HG02588 (cell line): ENCODE results near the gene CLDN7.

ENCODE experiments used
- ATAC-seq: cut with Tn5 transposase; IDR thresholded peaks from one replicate; pipeline ENCODE4 v1.9.1; 2021; ENCODE audit warnings: mild to moderate bottlenecking, moderate library complexity; ENCODE audit not compliant: unreplicated experiment

CLDN7 gene

DNA sequence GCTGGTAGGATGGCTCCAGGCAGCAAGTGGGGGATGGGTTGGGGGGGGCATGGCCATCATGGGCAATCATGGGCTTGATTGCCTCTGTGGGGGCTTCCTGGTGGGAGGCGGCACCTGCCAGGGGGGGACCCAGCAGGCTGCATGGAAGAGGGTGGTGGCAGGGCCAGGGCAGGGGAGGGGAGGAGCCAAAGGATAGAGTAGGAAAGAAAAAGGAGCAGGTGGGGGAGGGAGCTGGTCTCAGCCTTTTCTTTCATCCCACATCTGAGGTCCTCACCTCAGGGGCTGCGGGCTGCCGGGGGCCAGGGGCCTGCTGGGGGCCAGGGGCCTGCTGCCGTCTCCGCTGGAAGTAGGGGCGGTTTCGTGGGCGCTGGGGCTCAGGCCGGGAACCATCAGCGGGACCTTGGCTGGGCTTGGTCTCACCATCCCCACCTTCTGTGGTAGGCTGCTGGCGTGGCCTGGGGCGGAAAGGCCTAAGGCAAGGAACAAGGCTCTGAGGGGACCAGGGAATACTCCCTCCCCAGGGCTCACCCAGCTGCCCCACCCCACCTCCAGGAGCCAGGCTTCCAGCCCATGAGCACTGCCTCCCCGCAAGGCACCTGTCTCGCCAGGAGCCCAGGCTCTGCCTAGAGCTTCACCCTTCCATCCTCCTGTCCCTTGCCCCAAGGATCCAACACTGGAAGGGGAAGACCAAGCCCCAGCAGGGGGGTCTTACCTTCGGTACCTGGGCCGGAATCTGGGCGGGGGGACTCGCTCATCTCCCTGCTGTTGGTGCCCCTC is 27.2 kb upstream of the CLDN7 start:
- ATAC-seq: no peak

DNA sequence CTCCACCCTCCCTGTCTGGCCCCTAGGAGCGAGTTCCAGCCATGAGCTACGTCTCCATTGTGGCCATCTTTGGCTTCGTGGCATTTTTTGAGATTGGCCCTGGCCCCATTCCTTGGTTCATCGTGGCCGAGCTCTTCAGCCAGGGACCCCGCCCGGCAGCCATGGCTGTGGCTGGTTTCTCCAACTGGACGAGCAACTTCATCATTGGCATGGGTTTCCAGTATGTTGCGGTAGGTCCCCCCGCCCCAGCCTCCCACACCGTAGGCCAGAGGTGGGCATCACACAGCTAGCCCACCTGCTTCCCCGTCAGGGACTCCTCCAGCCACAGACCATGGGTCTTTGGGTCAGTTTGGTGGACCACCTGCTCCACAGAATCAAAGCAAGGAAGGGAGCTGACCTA is 23.4 kb upstream of the CLDN7 start:
- no peak for ATAC-seq

DNA sequence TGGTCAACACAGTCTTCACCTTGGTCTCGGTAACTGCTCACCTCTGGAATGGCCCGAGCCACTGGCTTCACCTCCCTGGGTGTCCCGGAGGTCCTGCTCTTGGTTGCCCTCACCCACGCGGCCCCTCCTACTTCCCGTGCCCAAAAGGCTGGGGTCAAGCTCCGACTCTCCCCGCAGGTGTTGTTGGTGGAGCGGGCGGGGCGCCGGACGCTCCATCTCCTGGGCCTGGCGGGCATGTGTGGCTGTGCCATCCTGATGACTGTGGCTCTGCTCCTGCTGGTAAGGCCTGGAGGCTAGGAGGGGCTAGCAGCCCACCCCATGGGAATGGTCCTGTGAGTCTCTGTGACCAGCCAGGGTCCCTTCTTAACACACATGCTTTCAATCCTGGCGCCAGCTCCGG is 22.6 kb upstream of the CLDN7 start:
- ATAC-seq: no peak

DNA sequence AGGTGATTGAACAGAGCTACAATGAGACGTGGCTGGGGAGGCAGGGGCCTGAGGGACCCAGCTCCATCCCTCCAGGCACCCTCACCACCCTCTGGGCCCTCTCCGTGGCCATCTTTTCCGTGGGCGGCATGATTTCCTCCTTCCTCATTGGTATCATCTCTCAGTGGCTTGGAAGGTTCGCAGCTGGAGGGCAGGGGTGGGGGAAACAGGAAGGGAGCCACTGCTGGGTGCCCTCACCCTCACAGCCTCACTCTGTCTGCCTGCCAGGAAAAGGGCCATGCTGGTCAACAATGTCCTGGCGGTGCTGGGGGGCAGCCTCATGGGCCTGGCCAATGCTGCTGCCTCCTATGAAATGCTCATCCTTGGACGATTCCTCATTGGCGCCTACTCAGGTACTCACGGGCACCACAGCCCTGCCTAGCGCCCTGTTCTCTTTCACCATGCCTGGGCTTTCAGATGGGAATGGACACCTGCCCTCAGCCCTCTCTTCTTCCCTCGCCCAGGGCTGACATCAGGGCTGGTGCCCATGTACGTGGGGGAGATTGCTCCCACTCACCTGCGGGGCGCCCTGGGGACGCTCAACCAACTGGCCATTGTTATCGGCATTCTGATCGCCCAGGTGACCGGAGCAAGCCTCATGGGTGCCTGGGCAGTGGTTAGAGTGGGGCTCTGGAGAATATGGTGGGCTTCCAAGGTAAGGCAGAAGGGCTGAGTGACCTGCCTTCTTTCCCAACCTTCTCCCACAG is 21.4 kb upstream of the CLDN7 start:
- ATAC-seq: no peak

DNA sequence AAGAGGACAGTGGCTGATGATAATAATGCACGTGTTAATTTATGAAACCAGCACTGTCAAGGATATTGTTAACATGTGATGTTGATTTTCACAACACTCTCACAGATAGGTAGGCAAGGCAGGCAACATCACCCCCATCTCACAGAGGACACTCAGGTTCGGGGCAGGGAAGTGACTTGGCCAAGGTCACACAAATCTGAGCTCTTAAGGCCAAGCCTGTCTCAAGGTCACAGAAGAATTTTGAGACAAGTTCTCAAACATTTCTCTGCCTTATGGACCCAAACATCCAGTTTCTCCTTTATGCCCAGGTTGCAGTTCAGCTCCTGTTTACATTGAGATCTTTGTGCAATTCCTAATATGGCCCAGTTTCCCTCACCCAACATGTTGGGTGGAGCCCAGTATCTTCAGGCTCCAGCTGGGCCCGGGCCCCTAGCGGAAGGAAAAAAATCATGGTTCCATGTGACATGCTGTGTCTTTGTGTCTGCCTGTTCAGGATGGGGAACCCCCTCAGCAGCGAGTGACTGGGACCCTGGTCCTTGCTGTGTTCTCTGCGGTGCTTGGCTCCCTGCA is 20.6 kb upstream of the CLDN7 start:
- no peak for ATAC-seq

DNA sequence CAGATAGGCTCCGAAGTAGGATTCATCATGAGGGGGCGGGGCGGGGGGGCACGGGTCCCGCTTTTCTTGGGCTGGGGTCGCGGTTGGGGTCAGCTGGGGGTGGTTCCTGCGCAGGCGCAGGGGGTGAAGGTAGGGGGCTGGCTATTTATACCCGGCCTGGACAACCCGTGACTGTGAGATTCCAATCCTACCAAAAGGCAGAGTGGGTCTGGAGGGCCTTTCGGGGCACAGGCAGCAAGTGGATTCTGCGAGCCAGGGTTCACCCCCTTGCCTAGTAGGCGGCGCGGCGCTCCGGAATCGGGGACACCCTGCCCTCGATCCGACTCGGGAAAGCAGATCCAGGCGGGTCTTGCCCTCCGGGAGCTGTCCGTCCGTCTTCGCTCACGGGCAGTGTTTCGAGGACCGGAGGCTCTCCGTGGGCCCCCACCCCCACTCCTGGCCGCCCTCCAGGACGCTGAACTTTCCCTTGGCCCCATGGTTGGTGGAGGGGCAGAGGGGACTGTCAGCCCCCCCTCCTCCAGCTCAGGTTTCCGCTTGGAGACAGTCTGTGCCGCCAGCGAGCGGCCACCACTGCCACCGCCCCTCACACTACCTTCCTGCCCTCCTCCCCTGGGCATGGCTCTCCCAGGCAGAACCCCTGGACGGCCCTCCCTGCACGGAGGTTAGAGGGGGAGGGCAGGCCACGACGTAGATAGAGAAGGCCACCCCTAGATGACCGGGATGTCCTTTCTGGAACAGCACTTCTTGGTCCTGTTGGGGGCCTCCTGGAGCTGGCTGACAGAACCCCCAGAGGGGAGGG is 19.9 kb upstream of the CLDN7 start:
- ATAC-seq: no peak

DNA sequence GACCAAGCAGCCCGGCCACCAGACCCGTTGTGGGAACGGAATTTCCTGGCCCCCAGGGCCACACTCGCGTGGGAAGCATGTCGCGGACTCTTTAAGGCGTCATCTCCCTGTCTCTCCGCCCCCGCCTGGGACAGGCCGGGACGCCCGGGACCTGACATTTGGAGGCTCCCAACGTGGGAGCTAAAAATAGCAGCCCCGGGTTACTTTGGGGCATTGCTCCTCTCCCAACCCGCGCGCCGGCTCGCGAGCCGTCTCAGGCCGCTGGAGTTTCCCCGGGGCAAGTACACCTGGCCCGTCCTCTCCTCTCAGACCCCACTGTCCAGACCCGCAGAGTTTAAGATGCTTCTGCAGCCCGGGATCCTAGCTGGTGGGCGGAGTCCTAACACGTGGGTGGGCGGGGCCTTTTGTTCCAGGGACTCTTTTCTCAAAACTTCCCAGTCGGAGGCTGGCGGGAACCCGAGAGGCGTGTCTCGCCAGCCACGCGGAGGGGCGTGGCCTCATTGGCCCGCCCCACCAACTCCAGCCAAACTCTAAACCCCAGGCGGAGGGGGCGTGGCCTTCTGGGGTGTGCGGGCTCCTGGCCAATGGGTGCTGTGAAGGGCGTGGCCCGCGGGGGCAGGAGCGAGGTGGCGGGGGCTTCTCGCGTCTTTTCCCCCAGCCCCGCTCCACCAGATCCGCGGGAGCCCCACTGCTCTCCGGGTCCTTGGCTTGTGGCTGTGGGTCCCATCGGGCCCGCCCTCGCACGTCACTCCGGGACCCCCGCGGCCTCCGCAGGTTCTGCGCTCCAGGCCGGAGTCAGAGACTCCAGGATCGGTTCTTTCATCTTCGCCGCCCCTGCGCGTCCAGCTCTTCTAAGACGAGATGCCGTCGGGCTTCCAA is 19.0 kb upstream of the CLDN7 start, which contains the start of gene SLC2A4:
TSS of gene SLC2A4 (plus strand) at position 645 of the 879 bp plus-strand sequence. CDS start at position 862, 217 bp downstream.
- ATAC-seq: peak; percentile 60

DNA sequence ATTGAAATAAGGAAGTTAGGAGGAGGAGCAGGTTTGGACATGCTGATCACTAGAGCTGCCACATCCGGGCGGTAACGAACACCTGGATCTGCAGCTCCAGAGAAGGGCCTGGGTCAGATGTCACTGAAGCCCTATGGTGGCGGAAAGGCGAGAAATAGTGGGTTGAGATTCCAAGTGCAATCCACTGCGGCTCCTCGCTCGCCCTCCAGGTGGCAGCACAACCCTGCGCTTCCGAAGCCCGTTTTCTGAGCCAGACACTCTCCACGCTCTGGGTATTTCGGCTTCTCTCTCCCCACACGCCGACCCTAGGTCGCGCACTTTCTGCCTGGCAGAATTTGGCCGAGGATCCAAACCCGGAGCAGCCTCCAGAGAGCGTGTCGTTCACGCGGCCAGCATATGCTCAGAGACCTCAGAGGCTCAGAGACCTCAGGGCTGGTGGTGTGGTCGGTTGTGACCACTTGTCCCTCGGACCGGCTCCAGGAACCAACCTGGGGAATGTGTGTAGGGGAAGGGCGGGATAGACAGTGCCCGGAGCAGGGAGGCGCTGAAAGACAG is 18.3 kb upstream of the CLDN7 start:
- peak; percentile 49 for ATAC-seq

DNA sequence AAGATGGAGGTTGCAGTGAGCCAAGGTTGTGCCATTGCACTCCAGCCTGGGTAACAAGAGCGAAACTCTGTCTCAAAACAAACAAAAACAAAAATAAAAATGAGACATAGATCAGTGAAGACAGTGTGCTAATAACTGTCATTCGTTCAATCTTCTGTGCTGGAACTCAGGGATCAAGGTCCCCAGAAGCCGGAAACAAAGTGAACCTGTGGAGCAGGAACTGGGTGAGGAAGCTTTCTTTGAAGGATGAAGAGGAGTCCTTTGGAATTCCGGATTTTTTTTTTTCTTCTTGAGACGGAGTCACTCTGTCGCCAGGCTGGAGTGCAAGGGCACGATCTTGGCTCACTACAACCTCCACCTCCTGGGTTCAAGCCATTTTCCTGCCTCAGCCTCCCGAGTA is 17.2 kb upstream of the CLDN7 start:
- no peak for ATAC-seq

DNA sequence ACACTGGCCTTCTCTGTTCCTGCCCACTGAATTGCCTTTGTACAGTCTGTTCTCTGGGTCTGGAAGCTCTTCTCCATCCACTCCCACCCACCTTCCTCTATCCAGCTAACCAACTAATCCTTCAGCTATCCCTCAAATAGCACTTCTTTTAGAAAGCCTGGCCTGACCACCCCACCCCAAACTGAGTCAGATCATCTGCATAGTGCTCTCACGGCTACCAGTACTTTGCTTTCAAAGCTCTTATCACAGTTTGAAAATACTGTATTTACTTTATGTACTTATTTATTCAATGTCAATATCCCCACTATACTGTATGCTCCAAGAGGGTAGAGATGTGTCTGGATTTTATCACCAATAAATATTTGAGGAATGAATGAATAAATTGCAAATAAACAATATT is 4.5 kb upstream of the CLDN7 start:
- ATAC-seq: no peak

DNA sequence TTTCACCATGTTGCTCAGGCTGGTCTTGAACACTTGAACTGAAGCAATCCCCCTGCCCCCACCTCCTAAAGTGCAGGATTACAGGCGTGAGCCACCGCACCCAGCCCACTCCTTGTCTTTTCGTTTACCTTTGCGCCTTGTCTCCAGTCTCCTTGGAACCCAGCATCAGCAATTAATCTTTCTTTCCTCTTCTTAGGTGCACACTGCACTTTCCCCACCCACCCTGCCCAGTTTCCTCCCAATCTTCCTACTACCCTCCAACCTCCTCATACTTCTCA is 1.5 kb upstream of the CLDN7 start:
- ATAC-seq: no peak

DNA sequence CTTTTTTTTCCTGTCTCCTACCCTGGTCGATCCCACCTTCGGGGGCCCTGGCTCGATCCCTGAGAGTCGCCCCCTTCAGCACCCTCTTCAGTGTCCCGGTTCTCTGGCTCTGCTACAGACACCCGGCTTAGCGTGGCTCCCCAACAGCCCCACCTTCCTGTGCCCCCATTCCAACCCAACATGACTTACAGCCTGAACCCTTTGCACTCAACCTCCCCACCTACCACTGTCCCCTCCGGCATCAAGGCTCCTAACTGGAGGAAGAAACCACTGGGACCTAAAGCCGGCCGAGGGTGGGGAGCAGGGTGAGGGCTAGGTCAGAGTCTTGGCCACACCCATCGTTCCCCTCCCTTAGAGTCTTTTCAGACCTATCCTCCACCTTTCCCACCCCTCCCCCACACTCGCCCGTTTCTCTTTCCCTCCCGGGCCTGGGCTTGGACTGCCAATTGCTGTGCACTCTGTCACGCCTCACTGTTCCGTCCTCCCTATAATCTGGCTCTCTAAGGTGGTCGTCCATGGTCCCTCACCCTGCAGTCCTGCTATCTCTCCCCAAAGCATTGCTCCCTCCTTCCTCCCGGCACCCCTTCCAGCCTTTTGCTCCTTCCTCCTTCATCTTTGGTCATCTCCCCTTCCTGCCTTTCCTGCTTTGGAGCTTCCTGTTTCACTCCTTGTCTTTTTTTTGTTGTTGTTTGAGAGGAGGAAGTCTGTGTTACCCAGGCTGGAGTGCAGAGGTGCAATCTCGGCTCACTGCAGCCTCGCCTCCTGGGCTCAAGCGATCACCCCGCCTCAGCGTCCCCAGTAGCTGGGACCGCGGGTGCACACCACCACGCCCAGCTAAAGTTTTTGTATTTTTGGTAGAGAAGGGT is 890 bp upstream of the CLDN7 start:
- ATAC-seq: no peak

DNA sequence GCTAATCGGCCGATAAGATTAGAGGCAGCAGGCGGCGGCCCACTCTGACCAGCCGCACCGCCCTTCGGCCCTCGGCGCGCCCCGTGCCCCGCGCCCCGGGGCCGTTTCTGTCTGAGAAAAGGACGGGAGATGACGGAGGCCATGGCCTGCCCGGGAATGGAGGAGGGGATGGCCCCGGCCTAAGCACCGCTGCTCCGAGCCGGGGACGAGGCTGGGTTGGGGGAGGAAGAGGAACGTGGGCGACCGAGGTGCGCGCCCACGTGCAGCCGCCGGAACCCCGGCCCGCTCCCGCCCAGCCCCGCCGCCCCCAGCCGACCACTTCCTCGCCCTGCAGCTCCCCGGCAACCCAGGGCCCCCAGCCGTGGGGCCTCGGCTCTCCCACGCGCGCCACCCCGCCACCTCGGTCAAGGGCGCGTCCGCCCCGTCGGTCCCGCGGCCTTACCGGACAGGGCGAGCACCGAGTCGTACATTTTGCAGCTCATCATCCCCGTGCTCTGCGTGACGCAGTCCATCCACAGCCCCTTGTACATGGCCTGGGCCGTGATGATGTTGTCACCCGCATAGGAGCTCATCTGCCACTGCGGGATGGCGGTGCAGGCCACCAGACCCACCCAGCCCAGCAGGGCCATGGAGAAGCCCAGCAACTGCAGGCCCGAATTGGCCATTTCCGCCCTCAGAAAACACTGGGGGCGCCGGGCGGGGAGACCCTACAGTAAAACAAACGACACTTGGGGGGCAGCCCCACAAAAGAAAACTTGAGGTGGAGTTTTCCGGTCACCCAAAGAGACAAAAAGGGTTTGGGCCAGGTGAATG is 693 bp downstream of the CLDN7 start:
- ATAC-seq: no peak

DNA sequence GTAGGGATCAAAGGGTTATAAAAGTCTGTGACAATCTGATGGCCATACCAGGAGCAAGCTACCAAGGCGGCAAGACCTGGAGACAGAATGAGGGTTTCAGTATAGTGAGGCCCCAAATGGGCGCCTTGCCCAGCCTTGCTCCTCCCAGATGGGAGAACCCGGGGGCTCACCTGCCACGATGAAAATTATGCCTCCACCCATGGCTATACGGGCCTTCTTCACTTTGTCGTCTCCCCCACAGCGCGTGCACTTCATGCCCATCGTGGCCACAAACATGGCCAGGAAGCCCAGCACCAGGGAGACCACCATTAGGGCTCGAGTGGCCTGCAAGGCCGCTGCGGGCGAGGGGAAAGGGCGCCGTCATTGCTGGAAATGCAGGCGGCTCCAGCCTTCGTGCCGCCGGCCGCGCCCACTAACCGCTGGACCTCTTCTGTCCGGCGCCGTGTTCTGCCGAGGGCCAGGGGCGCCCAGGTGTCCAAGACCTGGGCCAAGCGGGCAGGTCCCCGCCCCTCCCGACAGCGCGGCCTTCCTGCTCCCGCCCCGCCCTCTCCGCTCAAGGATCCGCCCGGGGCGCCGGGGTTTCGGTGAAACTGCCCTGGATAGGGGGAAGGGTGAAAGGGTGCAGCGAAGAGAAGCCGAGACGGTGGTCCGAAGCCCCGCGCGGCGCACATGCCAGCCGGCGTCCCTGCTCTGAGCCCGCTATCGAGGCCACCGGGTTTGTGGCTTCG is 1.5 kb downstream of the CLDN7 start:
- ATAC-seq: no peak

DNA sequence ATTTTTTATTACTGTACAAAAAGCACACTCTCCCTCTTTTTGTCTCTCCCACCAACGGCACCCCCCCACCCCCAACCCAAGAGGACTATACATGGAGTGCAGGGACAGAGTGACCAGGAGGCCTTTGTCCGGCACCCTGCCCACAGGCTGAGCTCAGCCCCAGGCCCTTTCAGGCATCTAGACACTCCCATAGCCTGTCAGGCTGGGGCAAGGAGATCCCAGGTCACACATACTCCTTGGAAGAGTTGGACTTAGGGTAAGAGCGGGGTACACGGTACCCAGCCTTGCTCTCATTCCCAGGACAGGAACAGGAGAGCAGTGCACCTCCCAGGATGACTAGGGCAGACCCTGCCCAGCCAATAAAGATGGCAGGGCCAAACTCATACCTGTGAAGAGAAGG is 2.1 kb downstream of the CLDN7 start:
- ATAC-seq: no peak

DNA sequence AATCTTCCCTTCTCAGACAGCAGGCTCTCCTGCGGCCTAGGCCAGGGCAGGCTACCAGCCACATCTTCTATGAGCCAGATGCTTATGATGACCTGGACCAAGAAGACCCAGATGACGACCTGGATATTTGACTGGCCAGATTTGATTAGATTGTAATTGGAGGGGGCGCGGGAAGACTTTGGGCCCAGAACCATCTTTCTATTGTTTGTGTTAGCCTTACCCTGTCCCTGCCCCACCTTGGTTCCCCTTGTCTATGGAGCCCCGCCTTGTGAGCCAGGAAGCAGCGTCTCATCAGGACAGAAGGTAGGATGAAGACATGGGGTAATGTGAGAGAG is 2.8 kb downstream of the CLDN7 start:
- no peak for ATAC-seq

DNA sequence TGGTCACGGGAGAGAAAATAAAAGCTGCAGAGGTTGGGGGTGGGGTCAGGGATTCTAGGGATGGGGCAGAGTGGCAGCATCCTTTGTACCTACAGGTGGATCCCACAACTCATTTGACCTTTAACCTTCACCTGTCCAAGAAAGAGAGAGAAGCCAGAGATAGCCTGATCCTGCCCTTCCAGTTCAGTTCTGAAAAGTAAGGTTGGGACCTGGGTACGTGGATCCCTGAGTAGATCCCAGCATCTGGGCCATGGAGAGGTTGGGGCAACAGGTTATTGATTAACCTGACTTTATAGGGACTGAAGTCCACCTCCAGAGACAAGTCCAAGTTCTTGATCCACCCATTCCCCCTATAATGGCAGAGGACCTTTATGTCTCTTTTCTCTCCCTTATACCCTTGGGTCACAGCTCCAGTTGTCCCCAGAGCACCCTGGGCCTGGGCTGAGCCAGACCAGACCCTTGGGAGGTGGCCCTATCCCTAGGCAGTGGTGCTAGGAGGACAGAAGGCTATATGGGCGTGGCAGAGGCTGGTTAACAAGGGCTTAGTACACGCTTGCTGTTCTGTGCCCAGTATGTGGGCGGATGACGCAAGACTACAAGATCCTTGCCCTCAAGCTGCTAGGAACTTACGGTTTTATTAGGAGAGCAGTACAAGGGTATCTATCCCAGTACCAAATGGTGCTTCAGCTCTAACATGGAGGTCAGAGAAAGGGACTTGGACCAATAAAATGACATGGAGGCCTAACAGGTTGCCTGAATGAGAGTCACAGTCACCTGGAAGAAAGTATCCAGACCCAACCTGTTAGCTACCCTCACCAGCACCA is 3.3 kb downstream of the CLDN7 start:
- no peak for ATAC-seq
